Uterus (tissue), 4 donors: Measurements from ENCODE around the gene CHML. TPM values are rescaled to one million over a fixed set of nuclear protein-coding genes. Genes with fewer than 3 reads are reported as not detected.
"Not testable (repeated sequence)": the region's sequence is repeated elsewhere in the genome, so short reads cannot be mapped to it uniquely, and the experiment has no call there.

Source experiments
- DNase-seq, 2 donors: peaks; one replicate each; pipeline ENCODE4 v3.0.0-alpha.2; 2019 to 2020
- H3K27ac ChIP-seq, 2 donors: fragments of 200-600 bp; sonication (generic); 1 replicate in 1 of 2; 2 replicates in 1 of 2; pipeline ENCODE4 v1.5.1; 2016 to 2018
- H3K27me3 ChIP-seq, 2 donors: fragments of 200-600 bp; sonication (generic); one replicate each; pipeline ENCODE4 v1.5.1; 2018 to 2019; ENCODE audit warnings: control low read depth in 1 of 2
- H3K36me3 ChIP-seq, 2 donors: fragments of 200-600 bp; sonication (generic); one replicate each; pipeline ENCODE4 v1.5.1; 2019; ENCODE audit warnings: control low read depth in 1 of 2
- H3K4me1 ChIP-seq, 2 donors: fragments of 200-600 bp; sonication (generic); one replicate each; pipeline ENCODE4 v1.5.1; 2018 to 2019; ENCODE audit warnings: control low read depth in 1 of 2
- H3K4me3 ChIP-seq, 2 donors: fragments of 200-600 bp; sonication (generic); 1 replicate in 1 of 2; 2 replicates in 1 of 2; pipeline ENCODE4 v1.5.1; 2018 to 2019; ENCODE audit warnings: mild to moderate bottlenecking in 1 of 2
- H3K9me3 ChIP-seq, 2 donors: fragments of 200-600 bp; sonication (generic); one replicate each; pipeline ENCODE4 v1.5.1; 2019; ENCODE audit warnings: control low read depth in 1 of 2
- CTCF ChIP-seq, 4 experiments: fragments of 200-600 bp in 2 of 4; fragments of 450-650 bp in 2 of 4; sonication (generic) in 2 of 4; IDR thresholded peaks; one replicate each; pipeline ENCODE4 v1.5.1; 2016 to 2019; ENCODE audit warnings: antibody characterized with exemption in 4 of 4, mild to moderate bottlenecking in 2 of 4, moderate library complexity in 1 of 4
- POLR2A ChIP-seq, 2 donors: fragments of 450-650 bp; IDR thresholded peaks; one replicate each; pipeline ENCODE4 v1.6.1; 2016; ENCODE audit warnings: antibody characterized with exemption in 2 of 2, mild to moderate bottlenecking in 1 of 2, moderate library complexity in 1 of 2
- intact Hi-C: fragments of 100-400 bp; cut with DNase I; formaldehyde crosslinking; loops from one replicate; pipeline ENCODE4 v1.15.1; 2023; ENCODE audit warnings: low total_unique reads
- total RNA-seq, 4 donors: library from RNA; depleted of rRNA in 3 of 4; stranded (reverse); fragments of >200 nt in 3 of 4; gene quantifications; one replicate each; pipeline versions ENCODE4 v1.1.0 to v1.2.4, GENCODE V29; 2014 to 2023
- donor health status: DM: yes; HTN: yes; CAD: no.

CHML gene
- total RNA-seq, 4 donors from 2014 or later: 4.9 to 34.6 (median 9.1) TPM

GRCh38 chr1:241674805-241675384 lies 34.7 kb upstream of the CHML start:
- intact Hi-C loops: loop anchor here (2.0 kb wide), 1 partner anchor 30 kb away; no protein-coding TSS in a partner anchor
- Histone ChIP-seq H3K9me3 (no peaks in the 10 kb centered on the region), H3K27ac (no peak overlapping the region), H3K4me1 (no peaks in the 10 kb centered on the region), H3K36me3 (no peaks in the 10 kb centered on the region), H3K27me3 (no peaks in the 10 kb centered on the region), H3K4me3 (no peak overlapping the region)
- DNase-seq: no peak
- no peak for TF ChIP-seq CTCF (IDR thresholded peaks at IDR 0.05)
- TF ChIP-seq POLR2A (IDR thresholded peaks at IDR 0.05): no peak

- Histone ChIP-seq H3K4me1 (no peaks in the 10 kb centered on the region), H3K9me3 (no peaks in the 10 kb centered on the region), H3K36me3 (no peaks in the 10 kb centered on the region), H3K27me3 (no peaks in the 10 kb centered on the region), H3K4me3 (no peak overlapping the region), H3K27ac (no peak overlapping the region)
- DNase-seq: no peak
- intact Hi-C loops: no loop called here
- TF ChIP-seq CTCF (IDR thresholded peaks at IDR 0.05): no peak
- no peak for TF ChIP-seq POLR2A (IDR thresholded peaks at IDR 0.05)
Observed at GRCh38 chr1:241672301-241672700, 32.1 kb upstream of the CHML start.

GRCh38 chr1:241666419-241666818 lies 26.2 kb upstream of the CHML start:
- no peaks in the 10 kb centered on the region for H3K9me3 ChIP-seq
- no peak for TF ChIP-seq POLR2A (IDR thresholded peaks at IDR 0.05)
- no peaks in the 10 kb centered on the region for H3K27me3 ChIP-seq
- H3K4me3 ChIP-seq: no peak overlapping the region
- H3K27ac ChIP-seq: no peak overlapping the region
- H3K36me3 ChIP-seq: no peaks in the 10 kb centered on the region
- intact Hi-C loops: no loop called here
- H3K4me1 ChIP-seq: no peaks in the 10 kb centered on the region
- no peak for DNase-seq

GRCh38 chr1:241660424-241660972 lies 20.3 kb upstream of the CHML start:
- Histone ChIP-seq H3K9me3 (no peaks in the 10 kb centered on the region), H3K36me3 (no peaks in the 10 kb centered on the region), H3K4me1 (no peaks in the 10 kb centered on the region), H3K27ac (no peak overlapping the region), H3K27me3 (no peaks in the 10 kb centered on the region), H3K4me3 (no peak overlapping the region)
- DNase-seq: no peak
- no peak for TF ChIP-seq POLR2A (IDR thresholded peaks at IDR 0.05)
- TF ChIP-seq CTCF (IDR thresholded peaks at IDR 0.05): no peak
- intact Hi-C loops: no loop called here

GRCh38 chr1:241659016-241659415 lies 18.8 kb upstream of the CHML start:
- intact Hi-C loops, H3K27ac ChIP-seq, H3K36me3 ChIP-seq, H3K27me3 ChIP-seq, DNase-seq, H3K4me1 ChIP-seq, H3K4me3 ChIP-seq, H3K9me3 ChIP-seq: not testable (repeated sequence)

GRCh38 chr1:241658081-241658793 lies 18.1 kb upstream of the CHML start:
- H3K27me3 ChIP-seq: no peaks in the 10 kb centered on the region
- no peaks in the 10 kb centered on the region for H3K4me1 ChIP-seq
- no peaks in the 10 kb centered on the region for H3K36me3 ChIP-seq
- DNase-seq: no peak
- H3K4me3 ChIP-seq: no peak overlapping the region
- no peaks in the 10 kb centered on the region for H3K9me3 ChIP-seq
- TF ChIP-seq CTCF (IDR thresholded peaks at IDR 0.05): no peak
- TF ChIP-seq POLR2A (IDR thresholded peaks at IDR 0.05): no peak
- no peak overlapping the region for H3K27ac ChIP-seq
- intact Hi-C loops: no loop called here
